ENCODE measurements around the gene COPS7A.
A peak's percentile ranks its signal among the peaks of the same experiment; 100 is the strongest.
"Not testable (repeated sequence)": the region's sequence is repeated elsewhere in the genome, so short reads cannot be mapped to it uniquely, and the experiment has no call there.

Gene COPS7A

GRCh38 chr12:6701078-6701768 is 22.6 kb upstream of the COPS7A start:
- H3K4me3 ChIP-seq (ENCODE audit: control insufficient read depth, low read depth, low read length), result peak overlapping the region; percentile 34
- TF ChIP-seq CTCF (conservative IDR thresholded peaks at IDR 0.05; ENCODE audit: control insufficient read depth, insufficient read depth, low read depth, low read length), result no peak
- no peak for DNase-seq (ENCODE audit: low read depth)

- DNase-seq (ENCODE audit: low read depth), result no peak
- H3K4me3 ChIP-seq (ENCODE audit: control insufficient read depth, low read depth, low read length), result no peak overlapping the region
- no peak for TF ChIP-seq CTCF (conservative IDR thresholded peaks at IDR 0.05; ENCODE audit: control insufficient read depth, insufficient read depth, low read depth, low read length)
Measured at GRCh38 chr12:6703631-6704030, 20.2 kb upstream of the COPS7A start.

GRCh38 chr12:6708351-6708750 is 15.5 kb upstream of the COPS7A start:
- not testable (repeated sequence) for H3K4me3 ChIP-seq (ENCODE audit: control insufficient read depth, low read depth, low read length); DNase-seq (ENCODE audit: low read depth)

- TF ChIP-seq CTCF (conservative IDR thresholded peaks at IDR 0.05; ENCODE audit: control insufficient read depth, insufficient read depth, low read depth, low read length), result no peak
- no peak overlapping the region for H3K4me3 ChIP-seq (ENCODE audit: control insufficient read depth, low read depth, low read length)
- DNase-seq (ENCODE audit: low read depth), result no peak
Measured at GRCh38 chr12:6708960-6709394, 14.9 kb upstream of the COPS7A start.

DNA sequence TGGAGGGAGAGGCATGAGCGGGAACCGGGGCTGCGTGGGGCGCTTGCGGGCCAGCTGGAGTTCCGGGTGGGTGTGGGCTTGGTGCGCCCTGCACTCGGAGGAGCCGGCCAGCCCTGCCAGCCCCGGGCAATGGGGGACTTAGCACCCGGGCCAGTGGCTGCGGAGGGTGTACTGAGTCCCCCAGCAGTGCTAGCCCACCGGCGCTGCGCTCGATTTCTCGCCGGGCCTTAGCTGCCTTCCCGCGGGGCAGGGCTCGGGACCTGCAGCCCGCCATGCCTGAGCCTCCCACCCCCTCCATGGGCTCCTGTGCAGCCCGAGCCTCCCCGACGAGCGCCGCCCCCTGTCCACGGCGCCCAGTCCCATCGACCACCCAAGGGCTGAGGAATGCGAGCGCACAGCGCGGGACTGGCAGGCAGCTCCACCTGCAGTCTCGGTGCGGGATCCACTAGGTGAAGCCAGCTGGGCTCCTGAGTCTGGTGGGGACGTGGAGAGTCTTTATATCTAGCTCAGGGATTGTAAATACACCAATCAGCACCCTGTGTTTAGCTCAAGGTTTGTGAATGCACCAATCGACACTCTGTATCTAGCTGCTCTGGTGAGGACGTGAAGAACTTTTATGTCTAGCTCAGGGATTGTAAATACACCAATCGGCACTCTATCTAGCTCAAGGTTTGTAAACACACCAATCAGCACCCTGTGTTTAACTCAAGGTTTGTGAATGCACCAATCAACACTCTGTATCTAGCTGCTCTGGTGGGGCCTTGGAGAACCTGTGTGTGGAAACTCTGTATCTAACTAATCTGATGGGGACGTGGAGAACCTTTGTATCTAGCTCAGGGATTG is 7.6 kb upstream of the COPS7A start:
- H3K4me3 ChIP-seq (ENCODE audit: control insufficient read depth, low read depth, low read length); DNase-seq (ENCODE audit: low read depth): not testable (repeated sequence)

- no peak overlapping the region for H3K4me3 ChIP-seq (ENCODE audit: control insufficient read depth, low read depth, low read length)
- no peak for TF ChIP-seq CTCF (conservative IDR thresholded peaks at IDR 0.05; ENCODE audit: control insufficient read depth, insufficient read depth, low read depth, low read length)
- no peak for DNase-seq (ENCODE audit: low read depth)
Measured at GRCh38 chr12:6716874-6717437, 6.9 kb upstream of the COPS7A start.

- no peak for DNase-seq (ENCODE audit: low read depth)
- H3K4me3 ChIP-seq (ENCODE audit: control insufficient read depth, low read depth, low read length), result no peak overlapping the region
- TF ChIP-seq CTCF (conservative IDR thresholded peaks at IDR 0.05; ENCODE audit: control insufficient read depth, insufficient read depth, low read depth, low read length), result no peak
Measured at GRCh38 chr12:6722863-6723262, 983 bp upstream of the COPS7A start.

Measured in fibroblast of mammary gland (primary cell).